SHP77 (cell line): ENCODE measurements around the gene SLC22A2.
"Not testable (repeated sequence)": the region's sequence is repeated elsewhere in the genome, so short reads cannot be mapped to it uniquely, and the experiment has no call there.

Experiments used
- DNase-seq, 2 experiments: peaks; one replicate each; lab custom pipeline; 2025; lab: John Stamatoyannopoulos, UW

Gene SLC22A2

DNA sequence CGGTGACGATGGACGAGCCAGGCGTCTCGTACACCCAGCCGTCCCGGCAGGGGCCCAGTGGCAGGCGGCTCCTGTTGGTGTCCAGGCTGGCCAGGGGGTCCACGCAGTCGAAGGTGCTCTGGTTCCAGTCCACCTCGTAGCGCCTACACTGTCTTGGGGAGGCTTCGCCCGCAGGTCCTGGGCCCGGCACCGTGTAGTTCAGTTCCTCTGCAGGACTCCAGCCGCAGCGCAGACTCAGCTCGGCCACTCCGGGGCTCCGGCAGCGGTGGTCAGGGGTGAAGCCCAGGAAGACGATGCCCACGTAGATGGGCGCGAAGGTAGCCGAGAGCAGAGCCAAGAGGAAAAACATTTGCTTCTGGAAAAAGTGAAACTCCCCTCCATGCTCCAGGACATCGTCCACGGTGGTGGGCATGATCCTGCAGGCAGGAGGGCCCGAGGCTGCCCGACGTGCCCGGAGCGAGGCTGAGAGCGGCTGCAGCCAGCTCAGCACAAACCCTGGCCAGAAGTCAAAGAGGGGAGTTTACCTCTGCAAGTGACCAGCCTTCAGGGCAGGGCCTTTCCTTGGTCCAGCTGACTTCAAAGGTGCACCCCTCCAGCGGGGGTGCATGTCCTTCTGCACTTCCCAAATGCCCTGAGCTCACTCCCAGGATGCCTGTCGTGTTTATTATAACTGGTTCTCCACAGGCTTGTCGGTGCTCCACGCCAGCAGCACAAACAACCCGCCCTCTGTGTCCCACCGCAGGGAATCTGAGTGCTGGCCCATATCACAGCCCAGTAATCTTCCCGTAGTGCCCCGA is at the start of gene SLC22A2:
Gene SLC22A2, minus strand, starts transcription at position 476 of the 797 bp plus-strand sequence. Its CDS starts 64 bp downstream, at position 412.
- DNase-seq, result no peak

DNA sequence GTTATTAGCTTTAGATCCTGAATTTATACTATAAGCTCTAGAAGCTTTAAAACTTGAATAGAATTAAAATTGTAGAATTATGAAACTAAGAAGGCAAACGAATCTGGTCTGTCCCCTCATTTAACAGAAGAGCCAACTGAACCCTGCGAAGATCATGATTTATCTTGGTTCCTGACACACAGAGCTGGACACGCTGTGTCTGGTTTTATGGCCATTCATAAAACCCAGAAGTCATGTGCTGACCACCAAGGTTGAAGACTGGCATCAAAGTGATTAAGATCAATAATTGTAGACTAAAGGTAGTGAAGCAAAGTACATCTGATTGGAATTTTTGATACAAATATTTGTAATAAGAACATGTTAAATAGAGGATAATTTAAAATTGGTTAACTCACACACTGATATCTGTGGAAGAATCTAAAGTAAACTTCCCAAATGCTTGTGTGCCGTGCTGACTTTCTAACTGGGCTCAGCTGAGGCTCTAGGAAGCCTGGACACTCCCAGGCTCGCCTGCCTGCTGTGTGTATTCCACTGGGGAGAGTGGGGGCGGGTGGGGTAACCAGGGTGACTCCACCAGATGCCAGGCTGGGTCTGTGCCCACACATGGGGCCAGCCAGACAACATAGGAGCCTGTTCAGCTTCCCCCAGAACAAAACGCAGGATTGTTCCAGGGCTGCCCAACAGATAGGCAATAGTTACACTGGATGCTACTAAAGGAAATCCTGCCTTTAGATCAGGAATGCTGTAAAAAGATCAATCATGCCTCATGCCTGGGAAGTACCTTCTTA is 47.5 kb upstream of the SLC22A2 start:
- DNase-seq, result no peak

DNA sequence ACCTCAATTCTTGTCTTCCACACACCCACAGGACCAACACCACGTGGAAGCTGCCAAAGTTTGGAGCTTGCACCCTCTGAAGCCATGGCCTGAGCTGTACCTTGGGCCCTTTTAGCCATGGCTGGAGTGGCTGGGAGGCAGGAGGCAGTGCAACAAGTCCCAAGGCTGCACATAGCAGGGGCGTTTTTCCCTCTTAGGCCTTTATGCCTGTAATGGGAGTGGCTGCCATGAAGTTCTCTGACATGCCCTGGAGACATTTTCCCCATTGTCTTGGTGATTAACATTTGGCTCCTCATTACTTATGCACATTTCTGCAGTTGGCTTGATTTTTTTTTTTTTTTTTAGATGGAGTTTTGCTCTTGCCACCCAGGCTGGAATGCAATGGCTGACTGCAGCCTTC is 45.2 kb upstream of the SLC22A2 start:
- DNase-seq, result no peak

DNA sequence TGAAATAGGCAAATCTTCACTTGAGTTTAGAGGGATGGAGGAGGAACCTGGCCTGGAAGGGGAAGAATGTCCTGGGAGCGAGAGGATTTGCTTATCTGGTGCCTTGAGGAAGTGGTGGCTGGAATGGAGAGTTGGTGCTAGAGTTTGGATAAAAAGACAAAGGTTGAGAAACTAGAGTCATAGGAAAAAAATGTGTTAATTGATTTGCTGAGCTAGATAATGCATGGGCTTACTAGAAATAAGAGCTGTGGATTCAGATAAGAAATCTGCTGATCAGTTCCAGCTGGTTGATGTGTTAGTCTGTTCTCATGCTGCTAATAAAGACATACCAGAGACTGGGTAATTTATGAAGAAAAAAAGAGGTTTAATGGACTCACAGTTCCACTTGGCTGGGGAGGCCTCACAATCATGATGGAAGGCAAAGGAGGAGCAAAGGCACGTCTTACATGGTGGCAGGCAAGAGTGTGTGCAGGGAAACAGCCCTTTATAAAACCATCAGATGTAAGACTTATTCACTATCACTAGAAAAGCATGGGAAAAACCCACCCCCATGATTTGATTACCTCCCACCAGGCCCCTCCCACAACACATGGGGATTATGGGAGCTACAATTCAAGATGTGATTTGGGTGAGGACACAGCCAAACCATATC is 43.9 kb upstream of the SLC22A2 start:
- DNase-seq, result not testable (repeated sequence)

DNA sequence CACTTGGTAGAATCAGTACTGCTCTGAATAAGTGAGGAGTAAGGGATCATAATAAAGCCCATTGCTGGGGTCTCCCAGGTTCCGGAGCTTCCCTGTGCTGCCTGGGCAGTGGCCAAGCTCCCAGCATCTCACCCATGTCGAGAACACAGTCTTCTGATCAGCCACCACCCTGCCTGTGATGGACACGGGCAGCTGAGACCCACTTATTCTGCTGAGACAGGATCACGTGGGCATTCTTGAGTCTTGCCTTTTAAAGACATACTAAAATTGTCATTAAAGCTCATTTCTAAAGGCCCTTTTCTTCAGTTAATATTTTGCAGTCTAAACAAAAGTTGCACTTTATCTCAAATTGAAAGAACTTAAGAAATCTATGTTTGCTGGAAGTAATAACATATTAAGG is 42.7 kb upstream of the SLC22A2 start:
- DNase-seq, result no peak

DNA sequence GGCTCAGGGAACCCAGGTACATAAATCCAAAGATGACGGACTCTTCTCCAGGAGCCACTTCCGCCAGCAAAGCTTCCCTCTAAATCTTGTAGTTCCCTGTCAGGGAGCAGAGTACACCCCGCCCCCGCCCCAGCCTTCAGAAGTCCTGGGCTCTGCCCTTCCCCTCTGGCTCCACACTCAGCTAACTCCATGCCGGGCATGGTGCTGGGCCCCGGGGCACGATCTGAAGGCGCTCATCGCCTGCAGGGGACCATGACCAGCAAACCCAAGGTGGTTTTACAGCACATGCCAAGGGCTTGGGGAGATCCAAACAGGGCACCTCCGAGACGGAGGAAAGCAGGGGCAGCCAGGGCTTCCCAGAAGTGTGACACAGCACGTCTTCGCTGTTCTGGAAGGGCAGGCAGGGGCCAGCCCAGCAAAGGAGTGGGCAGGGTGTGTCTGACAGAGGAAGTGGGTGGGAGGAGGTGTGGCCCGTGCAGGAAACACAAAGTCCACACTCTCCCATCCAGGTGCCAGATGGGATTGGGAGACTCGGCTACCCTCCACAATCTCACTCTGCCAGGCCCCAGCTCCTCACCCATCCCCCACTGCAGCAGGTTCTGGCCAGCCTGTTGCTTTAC is 41.6 kb upstream of the SLC22A2 start:
- no peak for DNase-seq

DNA sequence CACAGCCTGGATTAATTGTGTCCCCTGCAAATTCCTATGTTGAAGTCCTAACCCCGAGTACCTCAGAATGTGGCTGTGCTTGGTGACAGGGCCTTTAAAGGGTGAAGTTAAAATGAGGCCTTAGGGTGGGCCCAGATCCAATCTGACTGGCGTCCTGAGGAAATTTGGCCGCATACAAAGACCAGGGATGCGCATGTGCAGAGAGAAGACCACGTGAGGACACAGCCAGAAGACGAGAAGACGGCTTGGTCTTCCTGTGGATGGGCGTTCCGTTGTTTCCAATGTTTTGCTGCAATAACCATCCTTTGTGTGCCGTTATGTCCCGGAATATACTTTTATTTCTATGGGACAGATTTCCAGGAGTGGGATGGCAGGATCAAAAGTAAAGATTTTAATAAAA is 40.9 kb upstream of the SLC22A2 start:
- DNase-seq, result no peak

DNA sequence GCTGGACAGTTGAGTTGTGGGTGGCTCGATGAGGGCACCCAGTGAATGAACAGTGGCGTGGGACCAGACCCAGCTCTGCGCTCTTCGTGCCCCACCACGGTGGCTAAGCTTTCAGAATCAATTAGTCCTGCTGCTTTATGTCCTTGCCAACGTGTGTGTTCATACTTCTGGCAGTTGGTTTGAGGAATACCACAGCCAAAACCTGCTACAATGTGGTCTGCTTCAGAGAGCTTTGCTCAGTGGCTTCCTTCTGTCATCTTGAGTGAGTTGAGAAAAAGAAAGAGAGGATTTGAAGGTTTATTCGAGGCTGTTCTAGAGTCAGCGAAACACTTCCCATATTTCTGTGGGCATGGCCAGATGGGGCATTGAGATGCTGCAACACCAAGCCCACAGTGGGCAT is 39.5 kb upstream of the SLC22A2 start:
- DNase-seq, result no peak

DNA sequence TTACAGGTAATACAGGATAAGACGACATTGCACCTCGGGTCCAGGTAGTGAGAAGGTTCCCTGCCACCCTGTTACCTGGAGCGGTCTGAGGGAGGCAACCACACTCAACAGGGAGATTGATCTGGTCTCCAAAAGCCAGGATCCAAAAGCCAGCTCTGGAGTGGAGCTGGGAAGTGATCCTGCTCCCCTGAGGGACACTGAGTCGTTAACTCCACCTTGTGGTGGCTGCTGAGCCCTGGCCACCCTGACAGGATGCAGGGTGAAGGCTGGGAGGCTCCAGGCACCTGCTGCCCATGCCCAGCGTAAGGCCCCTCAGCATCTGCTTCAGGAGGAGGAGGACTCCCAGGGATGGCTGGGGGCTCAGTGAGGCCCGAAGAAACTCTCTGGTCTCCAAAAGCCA is 38.7 kb upstream of the SLC22A2 start:
- peak in 1 of 2 experiments; percentile 31 for DNase-seq

DNA sequence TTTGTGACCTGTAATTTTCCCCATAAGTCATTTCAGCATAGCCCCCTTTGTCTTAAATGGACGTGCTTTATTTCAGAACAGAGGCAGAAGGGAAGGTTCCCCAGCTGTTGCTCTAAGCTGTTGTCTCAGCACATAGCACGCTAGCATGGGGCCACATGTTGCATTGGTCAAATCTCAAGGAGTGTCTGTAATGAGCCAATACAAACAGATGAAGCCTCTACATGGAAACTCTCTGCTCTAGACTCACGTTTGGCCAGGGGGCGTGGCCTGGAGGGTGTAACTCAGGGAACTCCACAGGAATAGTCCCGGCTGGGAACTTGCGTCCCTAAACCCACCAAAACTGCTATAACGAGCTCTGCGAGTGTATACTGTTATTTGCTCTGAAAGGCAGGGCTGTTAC is 35.2 kb upstream of the SLC22A2 start:
- peak in 1 of 2 experiments; percentile 11 for DNase-seq

DNA sequence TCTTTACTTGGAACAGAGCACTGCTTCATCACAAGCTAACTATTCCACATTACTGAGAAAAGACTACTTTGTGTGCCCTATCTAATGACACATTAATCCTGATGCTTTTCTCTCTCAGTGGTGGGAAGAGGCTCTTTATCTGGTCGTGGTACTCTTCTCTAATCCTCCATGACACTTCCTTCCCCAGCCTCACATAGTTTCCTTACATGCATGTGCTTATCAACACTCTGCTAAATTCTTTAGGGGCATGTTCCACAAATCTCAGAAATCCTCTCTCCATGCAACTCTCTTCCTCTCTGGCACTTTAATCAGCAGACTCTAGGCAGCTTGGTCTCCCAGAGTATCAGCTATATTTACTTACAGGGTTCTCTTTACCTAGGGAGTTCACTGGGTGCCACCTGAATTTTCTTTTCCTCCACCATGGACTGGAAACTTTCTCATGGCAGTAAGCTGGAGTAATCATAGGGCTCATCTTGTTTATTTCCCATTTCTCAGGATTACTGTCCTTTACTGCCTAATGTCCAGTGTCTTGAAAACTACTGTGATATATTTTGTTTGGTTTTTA is 27.0 kb upstream of the SLC22A2 start:
- no peak for DNase-seq

DNA sequence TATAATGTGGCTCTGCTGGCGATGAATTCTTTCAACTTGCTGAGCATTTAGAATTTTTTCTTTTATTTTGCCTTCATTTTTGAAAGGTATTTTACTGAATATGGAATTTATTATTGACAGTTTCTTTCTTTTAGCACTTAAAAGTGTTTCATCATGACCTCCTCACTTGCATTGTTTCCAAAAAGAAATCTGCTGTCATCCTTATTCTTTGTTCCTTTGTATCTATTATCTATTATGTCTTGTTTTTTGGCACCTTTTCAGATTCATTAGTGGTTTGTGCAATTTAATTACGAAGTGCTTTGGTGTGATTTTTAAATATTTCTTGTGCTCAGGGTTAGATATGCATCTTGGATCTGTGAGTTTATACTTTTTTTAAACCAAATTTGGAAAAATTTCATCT is 26.0 kb upstream of the SLC22A2 start:
- DNase-seq, result no peak

DNA sequence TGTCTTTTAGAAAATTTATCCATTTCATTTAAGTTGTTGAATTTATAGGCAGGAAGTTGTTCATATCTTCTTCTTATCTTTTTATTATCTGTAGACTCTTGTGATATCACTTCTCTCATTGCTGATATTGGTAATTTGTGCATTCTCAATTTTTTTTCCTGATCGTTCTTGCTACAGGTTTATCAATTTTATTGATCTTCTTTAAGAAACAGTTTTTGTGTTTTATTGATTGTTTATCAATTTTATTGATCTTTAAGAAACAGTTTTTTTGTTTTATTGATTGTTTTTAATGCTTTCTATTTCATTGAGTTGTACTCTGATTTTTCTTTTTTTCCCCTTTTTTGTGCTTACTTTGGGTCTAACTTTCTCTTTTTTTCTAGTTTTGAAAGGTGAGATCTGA is 23.8 kb upstream of the SLC22A2 start:
- no peak for DNase-seq

DNA sequence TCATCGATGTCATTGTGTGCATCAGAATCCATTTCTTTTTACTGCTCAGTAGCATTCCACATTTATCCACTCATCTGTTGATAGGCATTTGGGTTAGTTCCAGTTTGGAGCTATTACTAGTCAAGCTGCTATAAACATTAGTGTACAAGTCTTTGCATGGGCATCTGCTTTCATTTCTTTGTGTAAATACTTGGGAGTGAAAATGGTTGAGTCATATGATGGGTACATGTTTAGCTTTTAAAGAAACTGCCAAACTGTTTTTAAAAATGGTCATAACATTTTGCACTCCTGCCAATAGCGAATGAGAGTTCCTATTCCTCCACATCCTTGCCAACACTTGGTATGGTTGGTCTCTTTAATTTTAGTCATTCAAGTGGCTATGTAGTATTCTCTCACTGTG is 21.2 kb upstream of the SLC22A2 start:
- DNase-seq, result no peak

DNA sequence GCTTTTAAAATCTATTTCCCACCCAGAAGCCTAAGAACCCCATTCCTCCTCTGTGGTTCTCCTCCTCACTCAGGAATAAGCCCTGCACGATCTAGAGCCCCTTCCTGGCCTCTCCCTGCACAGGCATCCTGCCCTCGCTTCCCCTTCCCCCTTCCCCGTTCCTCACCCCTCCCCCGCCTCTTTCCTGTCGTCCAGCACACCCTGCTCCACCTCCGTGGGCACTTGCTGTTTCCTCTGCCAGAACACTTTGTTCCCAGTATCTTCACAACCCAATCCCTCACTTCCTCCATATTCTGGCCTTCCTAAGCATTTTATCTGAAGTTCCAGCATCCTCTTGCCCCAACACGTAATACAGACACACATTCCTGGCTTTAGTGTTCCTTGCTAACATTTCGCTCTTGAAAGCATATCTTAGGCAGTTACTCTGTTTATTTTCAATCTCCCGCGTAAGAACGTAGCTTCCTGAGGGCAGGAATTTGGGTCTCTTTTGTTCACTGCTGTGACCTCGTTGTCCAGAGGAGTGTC is 20.2 kb upstream of the SLC22A2 start:
- no peak for DNase-seq

DNA sequence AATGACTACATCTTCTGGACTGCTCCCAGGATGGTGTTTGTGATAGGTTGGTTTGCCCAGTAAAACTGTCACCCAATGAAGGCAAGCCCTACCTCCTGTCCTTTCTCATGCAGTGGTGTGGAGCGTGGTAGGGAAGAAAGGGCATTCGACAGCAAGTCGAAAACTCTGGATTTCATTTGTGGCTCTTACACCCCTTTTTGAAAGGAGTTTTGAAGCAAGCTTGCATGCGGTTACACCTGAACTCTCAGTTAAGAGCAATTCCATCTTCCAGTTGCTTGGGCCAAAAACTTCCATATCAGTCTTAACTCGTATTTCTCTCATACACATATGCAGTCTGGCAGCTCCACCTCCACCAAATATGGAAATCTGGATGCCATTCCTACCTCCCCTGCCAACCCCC is 19.7 kb upstream of the SLC22A2 start:
- DNase-seq, result no peak

DNA sequence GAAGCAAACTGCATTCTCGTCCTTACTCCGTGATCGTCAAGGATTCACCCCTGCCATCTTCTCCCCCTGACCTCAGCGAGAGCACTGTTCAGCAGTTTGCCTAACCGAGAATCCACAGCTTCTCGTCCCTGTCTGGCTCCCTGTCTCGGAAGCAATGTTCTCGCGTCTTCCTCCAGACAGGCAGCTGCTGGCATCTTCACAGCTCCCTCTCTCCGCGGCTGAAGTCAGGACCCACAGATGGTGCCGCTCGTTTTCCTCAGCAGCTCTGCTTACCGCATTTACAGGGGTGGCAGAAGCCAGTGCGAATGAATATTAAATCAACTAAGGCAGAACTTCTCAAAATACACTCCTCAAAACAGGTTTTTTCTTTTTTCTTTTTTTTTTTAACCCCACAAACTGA is 18.9 kb upstream of the SLC22A2 start:
- no peak for DNase-seq

DNA sequence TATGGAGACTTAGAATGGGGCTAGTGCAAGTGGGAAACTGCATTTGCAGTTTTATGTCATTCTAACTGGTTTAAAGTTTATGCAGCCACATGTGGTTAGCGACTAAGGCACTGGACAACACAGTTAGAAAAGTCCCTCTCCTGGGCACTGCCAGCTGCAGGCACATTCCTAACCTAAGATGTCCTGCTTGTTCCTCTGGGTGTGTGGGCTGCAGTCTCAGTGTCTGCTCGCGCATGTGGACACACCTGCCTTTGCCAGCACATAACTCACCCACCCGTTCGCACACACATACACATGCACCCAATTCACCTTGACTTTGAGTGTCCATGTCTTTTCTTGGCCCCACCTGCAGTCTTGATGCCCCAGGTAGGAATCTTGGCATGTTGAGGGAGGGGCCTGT is 18.5 kb upstream of the SLC22A2 start:
- DNase-seq, result no peak

DNA sequence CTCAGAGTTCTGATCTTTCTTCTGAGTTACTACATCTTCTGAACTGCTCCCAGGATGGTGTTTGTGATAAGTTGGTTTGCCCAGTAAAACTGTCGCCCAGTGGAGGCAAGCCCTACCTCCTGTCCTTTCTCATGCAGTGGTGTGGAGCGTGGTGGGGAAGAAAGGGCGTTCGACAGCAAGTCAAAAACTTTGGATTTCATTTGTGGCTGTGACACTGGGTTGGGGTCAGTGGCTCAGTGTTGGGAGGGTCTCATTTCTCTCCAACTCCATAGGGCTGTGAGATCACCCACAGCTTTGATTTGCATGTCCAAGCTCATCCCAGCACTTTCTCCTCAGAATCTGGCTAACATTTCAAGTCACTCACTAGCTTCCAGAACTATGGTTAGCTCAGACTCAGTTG is 17.5 kb upstream of the SLC22A2 start:
- no peak for DNase-seq

DNA sequence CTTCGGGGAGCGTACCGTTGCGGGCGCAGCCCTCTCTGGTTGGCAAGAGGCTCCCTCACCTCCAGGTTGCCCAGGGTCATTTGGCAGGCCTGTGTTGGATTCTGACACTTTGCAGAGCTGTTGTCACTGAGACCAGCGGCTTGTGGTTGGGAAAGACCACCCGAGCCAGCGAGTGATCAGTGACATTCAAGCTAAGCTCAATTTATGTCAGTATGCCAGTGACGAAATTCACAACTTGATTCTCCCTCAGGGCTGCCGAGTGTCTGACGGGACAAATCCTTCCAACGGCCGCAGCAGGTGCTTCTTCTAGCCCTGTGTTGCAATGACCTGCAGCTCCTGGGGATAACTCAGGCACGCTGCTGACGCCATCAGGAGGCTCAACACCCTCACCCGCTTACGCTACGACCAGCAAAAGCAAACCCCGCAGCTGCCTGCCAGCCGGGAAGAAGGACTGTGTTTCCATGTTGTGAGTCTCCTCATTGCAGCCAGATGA is 16.9 kb upstream of the SLC22A2 start:
- peak in 1 of 2 experiments; percentile 62 for DNase-seq

DNA sequence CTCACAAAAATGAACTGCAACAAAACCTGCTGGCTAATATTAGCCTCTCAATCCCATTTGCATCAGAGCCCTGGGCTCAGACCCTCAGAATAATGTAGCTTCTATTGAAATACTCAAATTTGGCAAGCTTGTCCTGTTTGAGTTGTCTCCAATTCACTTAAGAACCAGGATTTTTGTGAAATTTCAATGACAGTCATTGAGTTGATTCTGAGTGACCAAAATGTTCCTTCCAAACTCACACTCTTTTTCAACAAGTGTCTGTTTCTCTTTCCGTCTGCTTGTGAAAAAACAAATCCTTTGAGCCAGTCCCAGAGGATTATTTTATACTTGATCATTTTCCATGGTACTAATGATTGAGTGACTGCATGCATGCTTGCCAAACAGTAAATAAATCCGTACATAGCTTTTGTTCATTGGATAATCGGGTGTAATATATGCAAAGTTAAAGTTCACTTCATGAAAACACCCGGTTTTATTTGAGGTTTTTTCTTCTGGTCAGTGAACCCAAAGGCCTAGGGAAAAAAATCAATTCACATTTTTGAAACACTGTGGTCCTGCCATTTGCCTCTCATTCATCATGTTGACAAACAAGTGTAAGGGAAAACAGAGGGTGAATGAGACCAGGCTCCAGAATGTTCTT is 16.4 kb upstream of the SLC22A2 start:
- no peak for DNase-seq
